IMR-90 (cell line): Measurements from ENCODE around the gene CACNB3. TPM values are rescaled to one million over a fixed set of nuclear protein-coding genes. Genes with fewer than 3 reads are reported as not detected.

Source experiments
- ATAC-seq: fragments of 200-7000 bp; cut with Tn5 transposase; 2 replicates; pipeline ENCODE4 v1.9.1; 2020; ENCODE audit warnings: low read depth, mild to moderate bottlenecking, moderate library complexity
- BruUV-seq: library from RNA; stranded (reverse); fragments of 400-500 nt; replicated peaks from 2 replicates; lab custom pipeline; 2021; lab: Mats Ljungman, UMichigan
- CTCF ChIA-PET: fragments of 300-600 bp; formaldehyde crosslinking; extraction: SDS; loops from one replicate; lab custom pipeline; 2021; ENCODE audit warnings: antibody characterized with exemption; lab: Yijun Ruan, JAX
- POLR2A ChIA-PET: fragments of 300-600 bp; sonication (Branson Sonifier 250); formaldehyde crosslinking; loops from one replicate; lab custom pipeline; 2022; ENCODE audit warnings: antibody characterized with exemption; ENCODE audit not compliant: unreplicated experiment; lab: Charles Lee
- DNase-seq: peaks from one replicate; pipeline ENCODE4 v3.0.0; 2013
- H2AFZ ChIP-seq: replicated peaks from 2 replicates; pipeline ENCODE3; 2013; ENCODE audit warnings: low read length, mild to moderate bottlenecking; ENCODE audit not compliant: poor library complexity
- H2AK5ac ChIP-seq: 2 replicates; pipeline ENCODE4 v1.6.1; 2013; ENCODE audit warnings: low read depth, low read length, inconsistent platforms
- H2AK9ac ChIP-seq: replicated peaks from 2 replicates; pipeline ENCODE3; 2013; ENCODE audit warnings: mild to moderate bottlenecking, low read depth, low read length, moderate library complexity; ENCODE audit not compliant: poor library complexity
- H2BK120ac ChIP-seq: 2 replicates; pipeline ENCODE4 v1.6.1; 2013; ENCODE audit warnings: low read depth, low read length, inconsistent platforms
- H2BK15ac ChIP-seq: 3 replicates; pipeline ENCODE4 v1.6.1; 2013; ENCODE audit warnings: low read depth, low read length, inconsistent platforms
- H2BK20ac ChIP-seq: 2 replicates; pipeline ENCODE4 v1.6.1; 2013; ENCODE audit warnings: low read depth, mild to moderate bottlenecking, inconsistent platforms, low read length, moderate library complexity
- H2BK5ac ChIP-seq: 2 replicates; pipeline ENCODE4 v1.6.1; 2013; ENCODE audit warnings: mild to moderate bottlenecking, low read depth, low read length, inconsistent platforms; ENCODE audit not compliant: poor library complexity, severe bottlenecking
- H3K14ac ChIP-seq: replicated peaks from 2 replicates; pipeline ENCODE4 v1.6.1; 2013; ENCODE audit warnings: low read depth, low read length, inconsistent platforms
- H3K18ac ChIP-seq: 2 replicates; pipeline ENCODE4 v1.6.1; 2013; ENCODE audit warnings: low read depth, low read length, control low read depth
- H3K23ac ChIP-seq: 2 replicates; pipeline ENCODE4 v1.6.1; 2013; ENCODE audit warnings: low read depth, low read length, inconsistent platforms
- H3K27ac ChIP-seq: 2 replicates; pipeline ENCODE4 v1.5.1; 2013; ENCODE audit warnings: mild to moderate bottlenecking, control low read depth, low read length; ENCODE audit not compliant: insufficient read depth
- H3K27me3 ChIP-seq: 2 replicates; pipeline ENCODE4 v1.6.1; 2013; ENCODE audit warnings: low read length; ENCODE audit not compliant: control insufficient read depth, insufficient read depth
- H3K36me3 ChIP-seq: 2 replicates; pipeline ENCODE4 v1.6.1; 2013; ENCODE audit warnings: low read length, mixed read lengths; ENCODE audit not compliant: control insufficient read depth, insufficient read depth
- H3K4ac ChIP-seq: 2 replicates; pipeline ENCODE4 v1.6.1; 2013; ENCODE audit warnings: low read depth, low read length, inconsistent platforms
- H3K4me1 ChIP-seq: 2 replicates; pipeline ENCODE4 v1.6.1; 2013; ENCODE audit warnings: low read length, mixed read lengths; ENCODE audit not compliant: control insufficient read depth, insufficient read depth
- H3K4me2 ChIP-seq: 2 replicates; pipeline ENCODE4 v1.6.1; 2013; ENCODE audit warnings: low read depth, mild to moderate bottlenecking, control low read depth, low read length, moderate library complexity
- H3K4me3 ChIP-seq: 2 replicates; pipeline ENCODE4 v1.5.1; 2013; ENCODE audit warnings: low read depth, mild to moderate bottlenecking, control low read depth, low read length, moderate library complexity; ENCODE audit not compliant: insufficient read depth
- H3K56ac ChIP-seq: 2 replicates; pipeline ENCODE4 v1.6.1; 2013; ENCODE audit warnings: low read length, inconsistent platforms; ENCODE audit not compliant: insufficient read depth; ENCODE audit errors: extremely low read depth
- H3K79me1 ChIP-seq, 2 experiments: 2 replicates each; pipeline ENCODE4 v1.6.1; 2013; ENCODE audit warnings: low read length in 2 of 2, inconsistent platforms in 1 of 2, low read depth in 1 of 2
- H3K9ac ChIP-seq: 2 replicates; pipeline ENCODE4 v1.6.1; 2013; ENCODE audit warnings: low read depth, low read length, control low read depth
- H3K9me1 ChIP-seq: 2 replicates; pipeline ENCODE4 v1.6.1; 2013; ENCODE audit warnings: low read length, inconsistent platforms; ENCODE audit not compliant: insufficient read depth
- H3K9me3 ChIP-seq: 2 replicates; pipeline ENCODE4 v1.6.1; 2013; ENCODE audit warnings: low read length; ENCODE audit not compliant: control insufficient read depth, insufficient read depth
- H4K20me1 ChIP-seq: 2 replicates; pipeline ENCODE4 v1.6.1; 2013; ENCODE audit warnings: low read length, inconsistent platforms; ENCODE audit not compliant: insufficient read depth
- H4K5ac ChIP-seq: 2 replicates; pipeline ENCODE4 v1.6.1; 2013; ENCODE audit warnings: mild to moderate bottlenecking, low read depth, low read length, control low read depth
- H4K8ac ChIP-seq, 2 experiments: 2 replicates each; pipeline ENCODE4 v1.6.1; 2013; ENCODE audit warnings: low read depth in 2 of 2, low read length in 2 of 2, control low read depth in 1 of 2, inconsistent platforms in 1 of 2
- H4K91ac ChIP-seq: 2 replicates; pipeline ENCODE4 v1.6.1; 2013; ENCODE audit warnings: low read depth, low read length, inconsistent platforms; ENCODE audit not compliant: insufficient read depth
- BHLHE40 ChIP-seq: fragments of 150-350 bp; IDR thresholded peaks from 2 replicates; pipeline ENCODE4 v1.6.1; 2016; ENCODE audit warnings: mild to moderate bottlenecking, low read depth, low read length
- CEBPB ChIP-seq: IDR thresholded peaks from 2 replicates; pipeline ENCODE4 v1.6.1; 2012; ENCODE audit warnings: low read depth, low read length, improper control_type of control experiment
- CHD1 ChIP-seq: IDR thresholded peaks from 2 replicates; pipeline ENCODE4 v1.6.1; 2012; ENCODE audit warnings: low read depth, low read length, improper control_type of control experiment
- FOS ChIP-seq: fragments of 150-350 bp; IDR thresholded peaks from 2 replicates; pipeline ENCODE4 v1.6.1; 2016; ENCODE audit warnings: low read depth, low read length
- MAFK ChIP-seq: IDR thresholded peaks from 2 replicates; pipeline ENCODE4 v1.6.1; 2012; ENCODE audit warnings: low read depth, low read length, improper control_type of control experiment
- MAZ ChIP-seq: IDR thresholded peaks from 2 replicates; pipeline ENCODE4 v1.6.1; 2012; ENCODE audit warnings: low read depth, mild to moderate bottlenecking, low read length, improper control_type of control experiment, moderate library complexity, borderline replicate concordance
- MXI1 ChIP-seq: IDR thresholded peaks from 2 replicates; pipeline ENCODE4 v1.6.1; 2012; ENCODE audit warnings: low read depth, mild to moderate bottlenecking, low read length, moderate library complexity, borderline replicate concordance
- NFE2L2 ChIP-seq: fragments of 150-350 bp; IDR thresholded peaks from 2 replicates; pipeline ENCODE4 v1.6.1; 2016; ENCODE audit warnings: low read depth, mild to moderate bottlenecking, low read length
- POLR2A ChIP-seq: IDR thresholded peaks from 2 replicates; pipeline ENCODE4 v1.6.1; 2012; ENCODE audit warnings: mild to moderate bottlenecking, low read depth, low read length
- RAD21 ChIP-seq: IDR thresholded peaks from 2 replicates; pipeline ENCODE4 v1.6.1; 2012; ENCODE audit warnings: low read length, improper control_type of control experiment
- RCOR1 ChIP-seq: IDR thresholded peaks from 2 replicates; pipeline ENCODE4 v1.6.1; 2012; ENCODE audit warnings: mild to moderate bottlenecking, low read length, improper control_type of control experiment; ENCODE audit not compliant: insufficient replicate concordance
- RFX5 ChIP-seq: IDR thresholded peaks from 2 replicates; pipeline ENCODE4 v1.8.0; 2012; ENCODE audit warnings: low read depth, mild to moderate bottlenecking, low read length, moderate library complexity
- SMC3 ChIP-seq: fragments of 150-350 bp; IDR thresholded peaks from 2 replicates; pipeline ENCODE4 v1.6.1; 2016; ENCODE audit warnings: low read depth, mild to moderate bottlenecking, antibody characterized with exemption, low read length, moderate library complexity
- WGBS, 2 experiments: methylation state at CpG; one replicate each; pipeline versions ENCODE4 v1.1.5 to v1.1.7; 2013; ENCODE audit warnings: missing lambda C conversion rate in 2 of 2; ENCODE audit not compliant: insufficient read length in 1 of 2; ENCODE audit errors: extremely low coverage in 2 of 2; 5-methylcytosine and 5-hydroxymethylcytosine counted together
- dilution Hi-C: fragments of 300-500 bp; cut with HindIII; formaldehyde crosslinking; loops from one replicate; pipeline ENCODE4 v1.14.3; 2018; ENCODE audit warnings: low sequenced_read_pairs; ENCODE audit not compliant: unreplicated experiment
- in situ Hi-C: fragments of 300-500 bp; cut with MboI; formaldehyde crosslinking; loops from 3 replicates; pipeline ENCODE4 v1.14.3; 2019; ENCODE audit warnings: low sequenced_read_pairs, inconsistent platforms, mixed read lengths
- intact Hi-C: fragments of 100-400 bp; cut with micrococcal nuclease; formaldehyde crosslinking; loops from 2 replicates; pipeline ENCODE4 v1.10.0; 2022
- polyA plus RNA-seq, 3 experiments: library from polyadenylated mRNA; depleted of rRNA; stranded (reverse); fragments of >200 nt; gene quantifications; 2 replicates each; pipeline ENCODE4 v1.2.3, GENCODE V29; 2012; ENCODE audit warnings: low replicate concordance in 1 of 3
- total RNA-seq: library from RNA; depleted of rRNA; stranded (reverse); fragments of >200 nt; gene quantifications from 2 replicates; pipeline ENCODE4 v1.2.3, GENCODE V29; 2012
- TF ChIP-seq, protein P1 (sequence below): conservative IDR thresholded peaks from 2 replicates; pipeline ENCODE4 v1.5.1; 2012; ENCODE audit warnings: mild to moderate bottlenecking, low read depth, low read length, improper control_type of control experiment
- TF ChIP-seq, protein P2 (sequence below): fragments of 150-350 bp; IDR thresholded peaks from 2 replicates; pipeline ENCODE4 v1.6.1; 2016; ENCODE audit warnings: low read depth, mild to moderate bottlenecking, low read length, moderate library complexity, borderline replicate concordance

Gene CACNB3
- total and polyA plus RNA-seq, 2 of the 4 experiments (the other 2 are of a cell fraction): 18.1 to 45.1 TPM

DNA sequence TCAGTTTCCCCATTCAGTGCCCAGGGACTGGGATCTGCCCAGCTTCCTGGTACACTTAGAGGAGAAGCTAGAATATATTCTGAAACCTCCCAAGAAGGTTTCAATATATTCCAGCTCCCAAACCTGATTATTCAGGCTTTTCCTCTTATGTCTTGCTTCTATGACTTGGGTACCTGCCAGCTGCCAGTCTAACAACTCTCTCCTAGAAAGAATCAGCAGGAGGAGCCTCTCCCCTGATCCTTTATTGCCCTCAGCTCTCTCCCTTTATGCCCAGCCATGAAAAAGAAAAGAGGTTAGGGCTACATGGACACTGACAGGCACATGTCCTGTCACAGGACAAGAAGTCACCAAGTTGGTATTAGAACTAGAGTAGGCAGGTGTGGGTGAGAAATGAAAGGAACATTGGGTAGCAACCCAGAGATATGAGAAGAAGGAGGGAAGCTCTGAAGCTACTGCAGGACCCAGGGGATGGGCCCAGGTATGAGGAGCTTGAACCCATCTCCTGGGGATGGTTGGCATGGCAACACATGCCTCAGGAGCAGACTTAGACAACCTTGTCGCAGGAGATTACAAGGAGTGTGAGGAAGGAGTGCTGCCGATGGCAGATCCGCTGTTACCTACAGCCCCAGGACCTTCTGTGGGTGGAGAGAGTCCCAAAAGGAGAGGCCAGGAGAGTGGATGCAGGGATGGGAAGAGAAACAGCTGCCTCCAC, 2.0 kb upstream of the CACNB3 start:
- BruUV-seq: no TSS peak
- peak overlapping the region; percentile 63 for H3K4me2 ChIP-seq
- peaks cover 30% of the 10 kb centered on the region for H3K9me1 ChIP-seq
- H3K4me3 ChIP-seq: peak overlapping the region; percentile 55
- H3K27ac ChIP-seq: no peak overlapping the region
- H3K56ac ChIP-seq: peak overlapping the region; percentile 39; the same call in 1 of the 2 replicates
- peak overlapping the region; percentile 10 for H2AK5ac ChIP-seq
- no peak overlapping the region for H3K18ac ChIP-seq
- DNase-seq (no peak), ATAC-seq (no peak)
- no peak overlapping the region for H4K5ac ChIP-seq
- H4K20me1 ChIP-seq: 0 out of 2 replicates have a peak, but pooled peaks cover 4% of the 10 kb centered on the region
- no peaks in the 10 kb centered on the region for H3K27me3 ChIP-seq
- H2BK5ac ChIP-seq: no peak overlapping the region
- no peak overlapping the region for H2BK20ac ChIP-seq
- H3K23ac ChIP-seq: 0 out of 2 replicates have a peak overlapping the region, but pooled peaks have one; percentile 7
- 50% methylated on average over 1 of the region's 3 CpGs; no CpG with 5 or more reads in 1 of the 2 experiments for WGBS, 2 experiments
- 0 out of 2 replicates have a peak overlapping the region, but pooled peaks have one; percentile 27 for H3K14ac ChIP-seq
- ChIA-PET CTCF (interaction anchor here (0.6 to 3.1 kb wide), 2 partner anchors 22 to 419 kb away, joined by 5 to 11 read pairs; no protein-coding TSS in a partner anchor), POLR2A (no interaction called here)
- H3K4me1 ChIP-seq: peaks cover 33% of the 10 kb centered on the region
- H3K4ac ChIP-seq: peak overlapping the region; percentile 38; the same call in 1 of the 2 replicates
- peaks cover 48 to 85% of the 10 kb centered on the region in 2 experiments for H3K79me1 ChIP-seq
- no peaks in the 10 kb centered on the region; the same call in 1 of the 2 replicates for H3K36me3 ChIP-seq
- in situ Hi-C loops (no loop called here), dilution Hi-C loops (no loop called here), intact Hi-C loops (no loop called here)
- H3K9me3 ChIP-seq: no peaks in the 10 kb centered on the region
- H3K9ac ChIP-seq: peak overlapping the region; percentile 61
- H4K8ac ChIP-seq: peak overlapping the region in 1 of 2 experiments; percentile 53; a peak in 2 of 4 replicates
- peak overlapping the region; percentile 26; the same call in 1 of the 2 replicates for H4K91ac ChIP-seq
- no peak overlapping the region for H2BK120ac ChIP-seq
- H2BK15ac ChIP-seq: no peak overlapping the region
- H2AK9ac ChIP-seq: peak overlapping the region; percentile 6
- H2AFZ ChIP-seq: no peak overlapping the region
- TF ChIP-seq MAFK (no peak), MAZ (no peak), BHLHE40 (no peak), FOS (no peak), POLR2A (no peak), RCOR1 (no peak), CHD1 (no peak), RAD21 (no peak), RFX5 (no peak), NFE2L2 (no peak), MXI1 (no peak), SMC3 (no peak), CEBPB (no peak)
- TF ChIP-seq, protein P1, sequence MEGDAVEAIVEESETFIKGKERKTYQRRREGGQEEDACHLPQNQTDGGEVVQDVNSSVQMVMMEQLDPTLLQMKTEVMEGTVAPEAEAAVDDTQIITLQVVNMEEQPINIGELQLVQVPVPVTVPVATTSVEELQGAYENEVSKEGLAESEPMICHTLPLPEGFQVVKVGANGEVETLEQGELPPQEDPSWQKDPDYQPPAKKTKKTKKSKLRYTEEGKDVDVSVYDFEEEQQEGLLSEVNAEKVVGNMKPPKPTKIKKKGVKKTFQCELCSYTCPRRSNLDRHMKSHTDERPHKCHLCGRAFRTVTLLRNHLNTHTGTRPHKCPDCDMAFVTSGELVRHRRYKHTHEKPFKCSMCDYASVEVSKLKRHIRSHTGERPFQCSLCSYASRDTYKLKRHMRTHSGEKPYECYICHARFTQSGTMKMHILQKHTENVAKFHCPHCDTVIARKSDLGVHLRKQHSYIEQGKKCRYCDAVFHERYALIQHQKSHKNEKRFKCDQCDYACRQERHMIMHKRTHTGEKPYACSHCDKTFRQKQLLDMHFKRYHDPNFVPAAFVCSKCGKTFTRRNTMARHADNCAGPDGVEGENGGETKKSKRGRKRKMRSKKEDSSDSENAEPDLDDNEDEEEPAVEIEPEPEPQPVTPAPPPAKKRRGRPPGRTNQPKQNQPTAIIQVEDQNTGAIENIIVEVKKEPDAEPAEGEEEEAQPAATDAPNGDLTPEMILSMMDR: no peak
- TF ChIP-seq, protein P2, sequence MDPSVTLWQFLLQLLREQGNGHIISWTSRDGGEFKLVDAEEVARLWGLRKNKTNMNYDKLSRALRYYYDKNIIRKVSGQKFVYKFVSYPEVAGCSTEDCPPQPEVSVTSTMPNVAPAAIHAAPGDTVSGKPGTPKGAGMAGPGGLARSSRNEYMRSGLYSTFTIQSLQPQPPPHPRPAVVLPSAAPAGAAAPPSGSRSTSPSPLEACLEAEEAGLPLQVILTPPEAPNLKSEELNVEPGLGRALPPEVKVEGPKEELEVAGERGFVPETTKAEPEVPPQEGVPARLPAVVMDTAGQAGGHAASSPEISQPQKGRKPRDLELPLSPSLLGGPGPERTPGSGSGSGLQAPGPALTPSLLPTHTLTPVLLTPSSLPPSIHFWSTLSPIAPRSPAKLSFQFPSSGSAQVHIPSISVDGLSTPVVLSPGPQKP: no peak
